Sigmoid colon (tissue), 7 donors: ENCODE results near the gene SH2D1A. TPM values are rescaled to one million over a fixed set of nuclear protein-coding genes. Genes with fewer than 3 reads are reported as not detected.

Source experiments
- DNase-seq: peaks from one replicate; pipeline ENCODE4 v3.0.0-alpha.2; 2019
- H3K27ac ChIP-seq, 4 donors: fragments of 200-600 bp; sonication (generic); one replicate each; pipeline ENCODE4 v1.5.1; 2016 to 2019; ENCODE audit warnings: mild to moderate bottlenecking in 1 of 4
- H3K27me3 ChIP-seq, 3 donors: fragments of 200-600 bp; sonication (generic); one replicate each; pipeline ENCODE4 v1.5.1; 2019; ENCODE audit warnings: mild to moderate bottlenecking in 1 of 3
- H3K36me3 ChIP-seq, 4 donors: fragments of 200-600 bp; sonication (generic); one replicate each; pipeline ENCODE4 v1.5.1; 2016 to 2019
- H3K4me1 ChIP-seq, 4 donors: fragments of 200-600 bp; sonication (generic); one replicate each; pipeline ENCODE4 v1.5.1; 2017 to 2019
- H3K4me3 ChIP-seq, 4 donors: fragments of 200-600 bp; sonication (generic); one replicate each; pipeline ENCODE4 v1.5.1; 2017 to 2019; ENCODE audit warnings: mild to moderate bottlenecking in 2 of 4, moderate library complexity in 1 of 4
- H3K9me3 ChIP-seq, 4 donors: fragments of 200-600 bp in 3 of 4; sonication (generic) in 3 of 4; one replicate each; pipeline versions ENCODE4 v1.5.1 to v1.6.1; 2013 to 2019
- EP300 ChIP-seq, 4 donors: sonication (generic); formaldehyde crosslinking; IDR thresholded peaks; one replicate each; pipeline ENCODE4 v1.6.1; 2017; ENCODE audit warnings: antibody characterized with exemption in 4 of 4
- POLR2A ChIP-seq, 2 donors: fragments of 450-650 bp; IDR thresholded peaks; one replicate each; pipeline ENCODE4 v1.6.1; 2016; ENCODE audit warnings: antibody characterized with exemption in 2 of 2, mild to moderate bottlenecking in 2 of 2, moderate library complexity in 2 of 2
- POLR2AphosphoS5 ChIP-seq, 4 donors: sonication (generic); formaldehyde crosslinking; IDR thresholded peaks; one replicate each; pipeline ENCODE4 v1.6.1; 2017; ENCODE audit warnings: antibody characterized with exemption in 4 of 4
- WGBS, 2 donors: extraction: QIAGEN DNeasy Blood & Tissue Kit; methylation state at CpG; one replicate each; pipeline ENCODE4 v1.1.7; 2013; 5-methylcytosine and 5-hydroxymethylcytosine counted together
- intact Hi-C: fragments of 100-400 bp; cut with DNase I; formaldehyde crosslinking; loops from one replicate; pipeline ENCODE4 v1.15.1; 2023
- polyA plus RNA-seq, 3 donors: library from polyadenylated mRNA; stranded (reverse); fragments of 200-250 nt; gene quantifications; one replicate each; pipeline ENCODE4 v1.2.3, GENCODE V29; 2013
- total RNA-seq, 4 donors: library from RNA; depleted of rRNA; stranded (reverse); fragments of >200 nt; gene quantifications; one replicate each; pipeline ENCODE4 v1.1.0, GENCODE V29; 2016
- TF ChIP-seq, protein P1 (sequence below), 4 experiments: fragments of 450-650 bp in 3 of 4; fragments of 200-600 bp in 1 of 4; IDR thresholded peaks; one replicate each; pipeline ENCODE4 v1.5.1; 2016 to 2019; ENCODE audit warnings: antibody characterized with exemption in 4 of 4, mild to moderate bottlenecking in 3 of 4, moderate library complexity in 2 of 4
- donor health status: healthy with polysubstance abuse.
- donor health status: Bipolar disorder and iron deficiency.
- donor health status: healthy.

SH2D1A gene
- total and polyA plus RNA-seq, 7 donors: 0.14 to 6.5 (median 0.33) TPM; not detected in 2

DNA sequence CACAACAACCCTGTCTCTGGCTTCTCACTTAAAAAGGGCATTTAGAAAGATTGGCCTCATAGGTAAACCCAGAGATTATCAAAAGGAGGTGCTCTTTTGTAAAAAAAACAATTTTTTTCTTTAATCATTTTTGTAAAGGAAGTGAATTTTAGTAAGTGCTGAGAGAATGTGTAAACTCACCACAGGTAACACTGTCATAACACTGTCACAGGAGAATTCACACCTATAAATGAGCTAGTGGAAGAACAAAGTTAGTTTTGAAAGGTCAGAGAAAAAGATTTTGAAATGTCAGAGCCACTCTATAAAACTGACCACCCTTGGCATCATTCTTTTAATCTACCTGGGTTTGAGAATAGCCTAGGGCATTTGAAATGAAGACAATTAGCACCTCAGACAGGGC lies 3.3 kb upstream of the SH2D1A start:
- H3K27me3 ChIP-seq: no peaks in the 10 kb centered on the region
- TF ChIP-seq POLR2AphosphoS5 (IDR thresholded peaks at IDR 0.05): no peak
- no peak for TF ChIP-seq POLR2A (IDR thresholded peaks at IDR 0.05)
- TF ChIP-seq, protein P1, sequence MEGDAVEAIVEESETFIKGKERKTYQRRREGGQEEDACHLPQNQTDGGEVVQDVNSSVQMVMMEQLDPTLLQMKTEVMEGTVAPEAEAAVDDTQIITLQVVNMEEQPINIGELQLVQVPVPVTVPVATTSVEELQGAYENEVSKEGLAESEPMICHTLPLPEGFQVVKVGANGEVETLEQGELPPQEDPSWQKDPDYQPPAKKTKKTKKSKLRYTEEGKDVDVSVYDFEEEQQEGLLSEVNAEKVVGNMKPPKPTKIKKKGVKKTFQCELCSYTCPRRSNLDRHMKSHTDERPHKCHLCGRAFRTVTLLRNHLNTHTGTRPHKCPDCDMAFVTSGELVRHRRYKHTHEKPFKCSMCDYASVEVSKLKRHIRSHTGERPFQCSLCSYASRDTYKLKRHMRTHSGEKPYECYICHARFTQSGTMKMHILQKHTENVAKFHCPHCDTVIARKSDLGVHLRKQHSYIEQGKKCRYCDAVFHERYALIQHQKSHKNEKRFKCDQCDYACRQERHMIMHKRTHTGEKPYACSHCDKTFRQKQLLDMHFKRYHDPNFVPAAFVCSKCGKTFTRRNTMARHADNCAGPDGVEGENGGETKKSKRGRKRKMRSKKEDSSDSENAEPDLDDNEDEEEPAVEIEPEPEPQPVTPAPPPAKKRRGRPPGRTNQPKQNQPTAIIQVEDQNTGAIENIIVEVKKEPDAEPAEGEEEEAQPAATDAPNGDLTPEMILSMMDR (IDR thresholded peaks at IDR 0.05): no peak
- TF ChIP-seq EP300 (IDR thresholded peaks at IDR 0.05): no peak
- H3K4me1 ChIP-seq: no peaks in the 10 kb centered on the region
- H3K4me3 ChIP-seq: no peak overlapping the region
- no peak for DNase-seq
- H3K9me3 ChIP-seq: no peaks in the 10 kb centered on the region
- intact Hi-C loops: no loop called here
- H3K36me3 ChIP-seq: no peaks in the 10 kb centered on the region
- H3K27ac ChIP-seq: no peak overlapping the region

DNA sequence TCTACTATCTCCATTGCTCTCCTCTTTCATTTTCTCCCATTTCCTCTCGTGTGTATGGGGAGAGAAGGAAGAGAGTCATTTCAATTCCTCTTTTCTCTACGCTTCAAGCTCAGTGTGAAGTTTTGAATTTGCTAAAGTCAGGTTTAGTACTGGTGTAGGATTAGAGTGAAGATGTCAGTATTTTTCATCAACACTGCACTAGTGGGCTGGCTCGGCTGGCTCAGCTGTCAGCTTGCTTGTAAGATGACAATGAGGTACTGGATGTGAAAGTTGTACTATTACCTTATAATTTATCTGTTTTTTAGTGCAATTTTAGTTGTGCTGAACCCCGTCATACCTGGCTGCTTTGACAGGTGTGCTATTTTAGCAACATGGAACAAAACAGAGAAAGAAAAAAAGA lies 2.1 kb upstream of the SH2D1A start:
- TF ChIP-seq EP300 (IDR thresholded peaks at IDR 0.05) (no peak), POLR2AphosphoS5 (IDR thresholded peaks at IDR 0.05) (no peak), POLR2A (IDR thresholded peaks at IDR 0.05) (no peak)
- TF ChIP-seq, protein P1 (IDR thresholded peaks at IDR 0.05): no peak
- Histone ChIP-seq H3K27me3 (no peaks in the 10 kb centered on the region), H3K9me3 (no peaks in the 10 kb centered on the region), H3K36me3 (no peaks in the 10 kb centered on the region), H3K27ac (no peak overlapping the region), H3K4me1 (no peaks in the 10 kb centered on the region), H3K4me3 (no peak overlapping the region)
- no peak for DNase-seq
- 56 to 80% methylated on average over 4 of the region's 4 CpGs for WGBS, 2 donors
- intact Hi-C loops: no loop called here

DNA sequence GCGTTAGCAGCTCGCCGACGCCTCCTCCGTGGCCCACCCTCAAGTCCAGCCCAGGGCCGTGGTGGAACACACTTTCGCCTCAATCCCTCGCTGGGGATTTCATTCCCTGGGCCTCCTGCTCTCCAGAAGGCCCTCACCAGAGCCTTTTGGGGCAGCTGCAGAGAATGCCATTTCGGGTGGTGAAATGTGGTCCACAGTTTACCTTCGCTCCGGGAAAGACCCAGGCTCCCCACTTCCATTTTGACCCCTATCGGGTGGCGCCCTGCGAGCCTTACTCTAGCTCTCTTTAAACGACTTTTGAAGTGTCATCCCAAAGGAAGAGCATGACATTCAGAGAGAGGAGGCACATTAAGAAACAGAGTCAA lies 496 bp downstream of the SH2D1A start:
- WGBS, 2 donors: 73 to 88% methylated on average over 15 of the region's 15 CpGs
- H3K27ac ChIP-seq: no peak overlapping the region
- H3K4me3 ChIP-seq: no peak overlapping the region
- no peak for TF ChIP-seq POLR2A (IDR thresholded peaks at IDR 0.05)
- no peak for TF ChIP-seq POLR2AphosphoS5 (IDR thresholded peaks at IDR 0.05)
- TF ChIP-seq, protein P1 (IDR thresholded peaks at IDR 0.05): no peak
- no peak for TF ChIP-seq EP300 (IDR thresholded peaks at IDR 0.05)
- DNase-seq: no peak
- H3K36me3 ChIP-seq: no peaks in the 10 kb centered on the region
- intact Hi-C loops: no loop called here
- no peaks in the 10 kb centered on the region for H3K27me3 ChIP-seq
- no peaks in the 10 kb centered on the region for H3K4me1 ChIP-seq
- no peaks in the 10 kb centered on the region for H3K9me3 ChIP-seq

DNA sequence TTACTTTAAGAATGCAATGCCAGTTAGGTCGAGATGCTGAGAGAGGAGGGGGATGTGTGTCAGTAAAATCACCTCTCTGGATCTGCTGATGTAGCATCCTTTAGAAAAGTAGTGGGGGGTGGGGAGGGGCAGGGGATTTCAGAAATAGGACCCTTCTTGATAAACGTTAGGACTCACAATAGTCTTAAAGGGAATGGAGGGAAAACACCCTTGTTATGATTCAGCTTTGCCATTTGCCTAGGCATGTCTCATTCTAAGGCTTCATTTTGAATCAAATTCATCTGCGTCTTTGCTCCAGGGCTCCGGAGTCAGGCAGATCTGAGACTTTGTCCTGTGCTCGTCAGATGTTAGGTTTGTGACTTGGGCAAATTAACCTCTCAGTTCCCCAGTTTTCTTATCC lies 879 bp downstream of the SH2D1A start:
- Histone ChIP-seq H3K36me3 (no peaks in the 10 kb centered on the region), H3K4me1 (no peaks in the 10 kb centered on the region), H3K9me3 (no peaks in the 10 kb centered on the region), H3K27ac (no peak overlapping the region), H3K27me3 (no peaks in the 10 kb centered on the region), H3K4me3 (no peak overlapping the region)
- no peak for TF ChIP-seq EP300 (IDR thresholded peaks at IDR 0.05)
- DNase-seq: no peak
- intact Hi-C loops: no loop called here
- WGBS, 2 donors: 43 to 53% methylated on average over 5 of the region's 5 CpGs

DNA sequence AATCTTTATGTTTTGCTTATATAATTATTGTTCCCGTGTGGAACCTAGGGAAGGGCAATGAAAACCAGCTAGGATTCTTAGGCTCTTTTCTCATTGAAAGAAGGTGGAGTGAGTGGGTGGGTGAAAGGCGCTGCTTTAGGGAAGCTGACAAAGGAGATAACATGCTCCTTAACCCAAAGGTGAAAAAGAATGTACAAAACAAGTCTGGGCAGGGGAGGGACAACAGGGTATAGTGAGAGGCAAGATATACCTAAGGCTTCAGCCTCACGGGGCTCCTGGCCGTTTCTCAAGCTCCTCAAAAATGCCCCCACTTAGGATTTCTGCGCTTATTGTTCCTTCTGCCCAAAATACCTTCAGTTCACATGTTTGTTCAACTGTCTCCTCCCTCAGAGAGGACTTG lies 1.8 kb downstream of the SH2D1A start:
- no peak for DNase-seq
- Histone ChIP-seq H3K27me3 (no peaks in the 10 kb centered on the region), H3K27ac (no peak overlapping the region), H3K4me1 (no peaks in the 10 kb centered on the region), H3K9me3 (no peaks in the 10 kb centered on the region), H3K4me3 (no peak overlapping the region), H3K36me3 (no peaks in the 10 kb centered on the region)
- intact Hi-C loops: no loop called here
- WGBS, 2 donors: 57 to 82% methylated on average over 5 of the region's 5 CpGs
- TF ChIP-seq POLR2A (IDR thresholded peaks at IDR 0.05): no peak
- no peak for TF ChIP-seq POLR2AphosphoS5 (IDR thresholded peaks at IDR 0.05)
- TF ChIP-seq, protein P1 (IDR thresholded peaks at IDR 0.05): no peak
- no peak for TF ChIP-seq EP300 (IDR thresholded peaks at IDR 0.05)
